HuH-7 (cell line): ENCODE results near the gene LMX1B.
"Not testable (repeated sequence)": the region's sequence is repeated elsewhere in the genome, so short reads cannot be mapped to it uniquely, and the experiment has no call there.

Source experiments
- DNase-seq: peaks from one replicate; pipeline ENCODE4 v3.0.0; 2011; ENCODE audit warnings: low spot score

The LMX1B gene

GRCh38 chr9:126633881-126634558 lies 20.3 kb downstream of the LMX1B start:
- DNase-seq = no peak

GRCh38 chr9:126635061-126635460 lies 21.3 kb downstream of the LMX1B start:
- no peak for DNase-seq

GRCh38 chr9:126635661-126636439 lies 22.1 kb downstream of the LMX1B start:
- DNase-seq = no peak

GRCh38 chr9:126636983-126637798 lies 23.5 kb downstream of the LMX1B start:
- DNase-seq = no peak

- DNase-seq = no peak
Observed at GRCh38 chr9:126638571-126639132, 24.9 kb downstream of the LMX1B start.

- DNase-seq = no peak
Observed at GRCh38 chr9:126639318-126640000, 25.7 kb downstream of the LMX1B start.

- no peak for DNase-seq
Observed at GRCh38 chr9:126641118-126641851, 27.6 kb downstream of the LMX1B start.

GRCh38 chr9:126642010-126642744 lies 28.4 kb downstream of the LMX1B start:
- no peak for DNase-seq

- no peak for DNase-seq
Observed at GRCh38 chr9:126642839-126643238, 29.1 kb downstream of the LMX1B start.

- no peak for DNase-seq
Observed at GRCh38 chr9:126643945-126644527, 30.3 kb downstream of the LMX1B start.

- no peak for DNase-seq
Observed at GRCh38 chr9:126646162-126646561, 32.4 kb downstream of the LMX1B start.

GRCh38 chr9:126647585-126648411 lies 34.1 kb downstream of the LMX1B start:
- DNase-seq = no peak

GRCh38 chr9:126649477-126649876 lies 35.7 kb downstream of the LMX1B start:
- DNase-seq = no peak

GRCh38 chr9:126650404-126651341 lies 36.9 kb downstream of the LMX1B start:
- no peak for DNase-seq

- DNase-seq = no peak
Observed at GRCh38 chr9:126652140-126652582, 38.4 kb downstream of the LMX1B start.

GRCh38 chr9:126654124-126654523 lies 40.4 kb downstream of the LMX1B start:
- no peak for DNase-seq

- DNase-seq = not testable (repeated sequence)
Observed at GRCh38 chr9:126656214-126656613, 42.5 kb downstream of the LMX1B start.
